ENCODE measurements around the gene PVALEF.

The PVALEF gene

GRCh38 chr17:81228834-81229665 lies 63.7 kb downstream of the PVALEF start:
- H4K91ac ChIP-seq (ENCODE audit: low read depth, low read length, poor library complexity), result no peak overlapping the region
- H3K23ac ChIP-seq (ENCODE audit: low read depth, low read length, poor library complexity), result peak overlapping the region; percentile 12
- no peak for DNase-seq (ENCODE audit: low spot score)
- no peak overlapping the region for H2AFZ ChIP-seq (ENCODE audit: low read length)
- peaks cover 0 to 6% of the 10 kb centered on the region in 2 donors for H3K9me3 ChIP-seq (replicated peaks in 1 of 2; ENCODE audit: control insufficient read depth in 2 of 2, insufficient read depth in 1 of 2, low read depth in 1 of 2, low read length in 2 of 2)
- no peak overlapping the region for H4K8ac ChIP-seq (ENCODE audit: low read depth, low read length)
- H3K9ac ChIP-seq (ENCODE audit: low read depth, low read length, poor library complexity), result no peak overlapping the region
- peaks cover 11 to 24% of the 10 kb centered on the region in 2 donors for H3K36me3 ChIP-seq (replicated peaks in 1 of 2; ENCODE audit: control insufficient read depth in 2 of 2, insufficient read depth in 2 of 2, low read length in 2 of 2)
- H2BK120ac ChIP-seq (ENCODE audit: low read depth, low read length), result no peak overlapping the region
- no peak overlapping the region for H3K4ac ChIP-seq (ENCODE audit: low read length)
- peak overlapping the region; percentile 16 for H2BK5ac ChIP-seq (ENCODE audit: low read length)
- no peak overlapping the region for H2BK15ac ChIP-seq (ENCODE audit: low read length)
- no peak overlapping the region for H2AK5ac ChIP-seq (ENCODE audit: low read depth, low read length)
- H3K4me1 ChIP-seq (ENCODE audit: control insufficient read depth in 2 of 2, insufficient read depth in 1 of 2, low read depth in 1 of 2, low read length in 2 of 2), result no peaks in the 10 kb centered on the region
- no CpG with 5 or more reads among the region's 32 CpGs for WGBS, 2 donors (ENCODE audit: extremely low coverage in 2 of 2, insufficient read length in 2 of 2, insufficient replicate concordance in 1 of 2)
- no peak overlapping the region for H3K14ac ChIP-seq (ENCODE audit: low read length)
- H3K4me3 ChIP-seq (ENCODE audit: low read length in 2 of 2), result no peak overlapping the region
- H3K27ac ChIP-seq (replicated peaks; ENCODE audit: low read length), result no peak overlapping the region
- no peak overlapping the region for H3K18ac ChIP-seq (ENCODE audit: low read length)
- H3K27me3 ChIP-seq (ENCODE audit: control insufficient read depth in 3 of 3, insufficient read depth in 3 of 3, low read depth in 1 of 3, low read length in 3 of 3), result no peaks in the 10 kb centered on the region
- H2BK12ac ChIP-seq (ENCODE audit: low read length), result no peak overlapping the region
- peaks cover 7% of the 10 kb centered on the region for H3K79me1 ChIP-seq (ENCODE audit: low read depth, low read length)
- no peak overlapping the region for H3K4me2 ChIP-seq (ENCODE audit: insufficient read depth, low read length, poor library complexity, severe bottlenecking)

GRCh38 chr17:81229666-81229920 lies 64.3 kb downstream of the PVALEF start:
- H2BK15ac ChIP-seq (ENCODE audit: low read length), result no peak overlapping the region
- DNase-seq (ENCODE audit: low spot score), result no peak
- no peak overlapping the region for H3K4ac ChIP-seq (ENCODE audit: low read length)
- H3K18ac ChIP-seq (ENCODE audit: low read length), result no peak overlapping the region
- no peak overlapping the region for H3K4me2 ChIP-seq (ENCODE audit: insufficient read depth, low read length, poor library complexity, severe bottlenecking)
- H3K4me1 ChIP-seq (ENCODE audit: control insufficient read depth in 2 of 2, insufficient read depth in 1 of 2, low read depth in 1 of 2, low read length in 2 of 2), result no peaks in the 10 kb centered on the region
- peaks cover 0 to 6% of the 10 kb centered on the region in 2 donors for H3K9me3 ChIP-seq (replicated peaks in 1 of 2; ENCODE audit: control insufficient read depth in 2 of 2, insufficient read depth in 1 of 2, low read depth in 1 of 2, low read length in 2 of 2)
- H2AFZ ChIP-seq (ENCODE audit: low read length), result no peak overlapping the region
- H2BK12ac ChIP-seq (ENCODE audit: low read length), result no peak overlapping the region
- peaks cover 11 to 24% of the 10 kb centered on the region in 2 donors for H3K36me3 ChIP-seq (replicated peaks in 1 of 2; ENCODE audit: control insufficient read depth in 2 of 2, insufficient read depth in 2 of 2, low read length in 2 of 2)
- H4K91ac ChIP-seq (ENCODE audit: low read depth, low read length, poor library complexity), result no peak overlapping the region
- no peak overlapping the region for H2BK5ac ChIP-seq (ENCODE audit: low read length)
- H3K14ac ChIP-seq (ENCODE audit: low read length), result no peak overlapping the region
- no CpG with 5 or more reads among the region's 14 CpGs for WGBS, 2 donors (ENCODE audit: extremely low coverage in 2 of 2, insufficient read length in 2 of 2, insufficient replicate concordance in 1 of 2)
- H4K8ac ChIP-seq (ENCODE audit: low read depth, low read length), result no peak overlapping the region
- peak overlapping the region; percentile 12 for H3K23ac ChIP-seq (ENCODE audit: low read depth, low read length, poor library complexity)
- H2AK5ac ChIP-seq (ENCODE audit: low read depth, low read length), result no peak overlapping the region
- no peak overlapping the region for H3K4me3 ChIP-seq (ENCODE audit: low read length in 2 of 2)
- H3K27me3 ChIP-seq (ENCODE audit: control insufficient read depth in 3 of 3, insufficient read depth in 3 of 3, low read depth in 1 of 3, low read length in 3 of 3), result no peaks in the 10 kb centered on the region
- H3K9ac ChIP-seq (ENCODE audit: low read depth, low read length, poor library complexity), result no peak overlapping the region
- H3K27ac ChIP-seq (replicated peaks; ENCODE audit: low read length), result no peak overlapping the region
- H3K79me1 ChIP-seq (ENCODE audit: low read depth, low read length), result peaks cover 8% of the 10 kb centered on the region
- H2BK120ac ChIP-seq (ENCODE audit: low read depth, low read length), result no peak overlapping the region

GRCh38 chr17:81230043-81230820 lies 64.9 kb downstream of the PVALEF start:
- no CpG with 5 or more reads among the region's 26 CpGs for WGBS, 2 donors (ENCODE audit: extremely low coverage in 2 of 2, insufficient read length in 2 of 2, insufficient replicate concordance in 1 of 2)
- Histone ChIP-seq H4K91ac (ENCODE audit: low read depth, low read length, poor library complexity) (no peak overlapping the region), H2BK120ac (ENCODE audit: low read depth, low read length) (no peak overlapping the region), H2BK5ac (ENCODE audit: low read length) (peak overlapping the region; percentile 53), H3K4me2 (ENCODE audit: insufficient read depth, low read length, poor library complexity, severe bottlenecking) (no peak overlapping the region), H2BK12ac (ENCODE audit: low read length) (no peak overlapping the region), H3K4ac (ENCODE audit: low read length) (no peak overlapping the region), H3K36me3 (replicated peaks in 1 of 2; ENCODE audit: control insufficient read depth in 2 of 2, insufficient read depth in 2 of 2, low read length in 2 of 2) (peaks cover 11 to 24% of the 10 kb centered on the region in 2 donors), H3K27me3 (ENCODE audit: control insufficient read depth in 3 of 3, insufficient read depth in 3 of 3, low read depth in 1 of 3, low read length in 3 of 3) (no peaks in the 10 kb centered on the region), H4K8ac (ENCODE audit: low read depth, low read length) (no peak overlapping the region), H3K9ac (ENCODE audit: low read depth, low read length, poor library complexity) (no peak overlapping the region), H3K27ac (replicated peaks; ENCODE audit: low read length) (no peak overlapping the region), H2AFZ (ENCODE audit: low read length) (no peak overlapping the region), H3K9me3 (replicated peaks in 1 of 2; ENCODE audit: control insufficient read depth in 2 of 2, insufficient read depth in 1 of 2, low read depth in 1 of 2, low read length in 2 of 2) (peaks cover 0 to 6% of the 10 kb centered on the region in 2 donors), H3K79me1 (ENCODE audit: low read depth, low read length) (peaks cover 10% of the 10 kb centered on the region), H3K18ac (ENCODE audit: low read length) (no peak overlapping the region), H3K14ac (ENCODE audit: low read length) (no peak overlapping the region), H3K4me3 (ENCODE audit: low read length in 2 of 2) (no peak overlapping the region), H2BK15ac (ENCODE audit: low read length) (no peak overlapping the region), H3K4me1 (ENCODE audit: control insufficient read depth in 2 of 2, insufficient read depth in 1 of 2, low read depth in 1 of 2, low read length in 2 of 2) (no peaks in the 10 kb centered on the region), H2AK5ac (ENCODE audit: low read depth, low read length) (no peak overlapping the region), H3K23ac (ENCODE audit: low read depth, low read length, poor library complexity) (peak overlapping the region; percentile 55)
- DNase-seq (ENCODE audit: low spot score), result no peak

GRCh38 chr17:81231121-81231645 lies 65.9 kb downstream of the PVALEF start:
- H3K9ac ChIP-seq (ENCODE audit: low read depth, low read length, poor library complexity), result peak overlapping the region; percentile 84
- H3K27me3 ChIP-seq (ENCODE audit: control insufficient read depth in 3 of 3, insufficient read depth in 3 of 3, low read depth in 1 of 3, low read length in 3 of 3), result no peaks in the 10 kb centered on the region
- DNase-seq (ENCODE audit: low spot score), result no peak
- H3K79me1 ChIP-seq (ENCODE audit: low read depth, low read length), result peaks cover 16% of the 10 kb centered on the region
- no peak overlapping the region for H2AFZ ChIP-seq (ENCODE audit: low read length)
- no peak overlapping the region for H2BK120ac ChIP-seq (ENCODE audit: low read depth, low read length)
- peak overlapping the region; percentile 12 for H2BK12ac ChIP-seq (ENCODE audit: low read length)
- H2BK5ac ChIP-seq (ENCODE audit: low read length), result no peak overlapping the region
- H3K9me3 ChIP-seq (replicated peaks in 1 of 2; ENCODE audit: control insufficient read depth in 2 of 2, insufficient read depth in 1 of 2, low read depth in 1 of 2, low read length in 2 of 2), result peaks cover 0 to 6% of the 10 kb centered on the region in 2 donors
- H3K4me2 ChIP-seq (ENCODE audit: insufficient read depth, low read length, poor library complexity, severe bottlenecking), result no peak overlapping the region
- no peak overlapping the region for H3K18ac ChIP-seq (ENCODE audit: low read length)
- no peak overlapping the region for H4K8ac ChIP-seq (ENCODE audit: low read depth, low read length)
- H4K91ac ChIP-seq (ENCODE audit: low read depth, low read length, poor library complexity), result no peak overlapping the region
- H3K36me3 ChIP-seq (replicated peaks in 1 of 2; ENCODE audit: control insufficient read depth in 2 of 2, insufficient read depth in 2 of 2, low read length in 2 of 2), result peaks cover 11 to 24% of the 10 kb centered on the region in 2 donors
- H3K4ac ChIP-seq (ENCODE audit: low read length), result no peak overlapping the region
- H2AK5ac ChIP-seq (ENCODE audit: low read depth, low read length), result no peak overlapping the region
- no peaks in the 10 kb centered on the region for H3K4me1 ChIP-seq (ENCODE audit: control insufficient read depth in 2 of 2, insufficient read depth in 1 of 2, low read depth in 1 of 2, low read length in 2 of 2)
- no CpG with 5 or more reads among the region's 31 CpGs for WGBS, 2 donors (ENCODE audit: extremely low coverage in 2 of 2, insufficient read length in 2 of 2, insufficient replicate concordance in 1 of 2)
- no peak overlapping the region for H3K27ac ChIP-seq (replicated peaks; ENCODE audit: low read length)
- H3K4me3 ChIP-seq (ENCODE audit: low read length in 2 of 2), result peak overlapping the region in 1 of 2 donors; percentile 73
- peak overlapping the region; percentile 93 for H3K23ac ChIP-seq (ENCODE audit: low read depth, low read length, poor library complexity)
- H3K14ac ChIP-seq (ENCODE audit: low read length), result peak overlapping the region; percentile 94
- no peak overlapping the region for H2BK15ac ChIP-seq (ENCODE audit: low read length)
